HEK293T (cell line): ENCODE data around the gene NEMP1.
"Not testable (repeated sequence)": the region's sequence is repeated elsewhere in the genome, so short reads cannot be mapped to it uniquely, and the experiment has no call there.

Experiments
- CTCF ChIA-PET: fragments of 350-600 bp; formaldehyde crosslinking; extraction: SDS; loops from one replicate; lab custom pipeline; 2021; ENCODE audit warnings: antibody characterized with exemption, inconsistent platforms; lab: Yijun Ruan, JAX
- POLR2A ChIA-PET: fragments of 350-600 bp; formaldehyde crosslinking; extraction: SDS; loops from one replicate; lab custom pipeline; 2020; ENCODE audit warnings: antibody characterized with exemption, inconsistent platforms; lab: Yijun Ruan, JAX
- DNase-seq: peaks from one replicate; pipeline ENCODE4 v3.0.0; 2012; ENCODE audit warnings: mixed read lengths; ENCODE audit errors: extremely low spot score
- ARNT ChIP-seq: fragments of 450-650 bp; IDR thresholded peaks from 2 replicates; pipeline ENCODE4 v1.6.1; 2017; ENCODE audit warnings: mild to moderate bottlenecking
- BHLHE40 ChIP-seq: fragments of 450-650 bp; IDR thresholded peaks from 2 replicates; pipeline ENCODE4 v1.6.1; 2016; ENCODE audit warnings: mild to moderate bottlenecking, moderate library complexity, borderline replicate concordance
- CTBP1 ChIP-seq: fragments of 450-650 bp; IDR thresholded peaks from 2 replicates; pipeline ENCODE4 v1.6.1; 2016; ENCODE audit warnings: borderline replicate concordance
- ELF4 ChIP-seq: fragments of 450-650 bp; IDR thresholded peaks from 2 replicates; pipeline ENCODE4 v1.6.1; 2017; ENCODE audit warnings: antibody characterized with exemption
- FOXA1 ChIP-seq: fragments of 450-650 bp; IDR thresholded peaks from 2 replicates; pipeline ENCODE4 v1.6.1; 2016; ENCODE audit warnings: mild to moderate bottlenecking
- FOXK2 ChIP-seq: fragments of 450-650 bp; IDR thresholded peaks from 2 replicates; pipeline ENCODE4 v1.6.1; 2016; ENCODE audit warnings: mild to moderate bottlenecking
- FOXM1 ChIP-seq: fragments of 450-650 bp; IDR thresholded peaks from 2 replicates; pipeline ENCODE4 v1.6.1; 2017; ENCODE audit warnings: mild to moderate bottlenecking, borderline replicate concordance
- HDGF ChIP-seq: fragments of 450-650 bp; IDR thresholded peaks from 2 replicates; pipeline ENCODE4 v1.6.1; 2017; ENCODE audit warnings: antibody characterized with exemption, borderline replicate concordance
- L3MBTL2 ChIP-seq: fragments of 450-650 bp; conservative IDR thresholded peaks from 2 replicates; pipeline ENCODE4 v1.6.1; 2016; ENCODE audit warnings: mild to moderate bottlenecking
- LEF1 ChIP-seq: fragments of 450-650 bp; IDR thresholded peaks from 2 replicates; pipeline ENCODE4 v1.6.1; 2017; ENCODE audit warnings: mild to moderate bottlenecking, borderline replicate concordance
- NFRKB ChIP-seq: fragments of 450-650 bp; IDR thresholded peaks from 2 replicates; pipeline ENCODE4 v1.6.1; 2016; ENCODE audit warnings: mild to moderate bottlenecking, moderate library complexity
- PKNOX1 ChIP-seq: fragments of 450-650 bp; IDR thresholded peaks from 2 replicates; pipeline ENCODE4 v1.6.1; 2016
- SP1 ChIP-seq: fragments of 450-650 bp; IDR thresholded peaks from 2 replicates; pipeline ENCODE4 v1.6.1; 2017
- SUZ12 ChIP-seq: fragments of 450-650 bp; IDR thresholded peaks from 2 replicates; pipeline ENCODE4 v1.6.1; 2016; ENCODE audit warnings: mild to moderate bottlenecking
- TARDBP ChIP-seq: fragments of 450-650 bp; IDR thresholded peaks from 2 replicates; pipeline ENCODE4 v1.6.1; 2016
- ZNF384 ChIP-seq: fragments of 450-650 bp; IDR thresholded peaks from 2 replicates; pipeline ENCODE4 v1.6.1; 2016

The NEMP1 gene

GRCh38 chr12:57126061-57126460 is 47.5 kb upstream of the NEMP1 start:
- POLR2A ChIA-PET = interaction anchor here (1.2 to 2.2 kb wide), 2 partner anchors 15 to 56 kb away, joined by 5 to 9 read pairs; partner anchors contain the start of gene STAT6
- no peak for TF ChIP-seq TARDBP
- no peak for TF ChIP-seq BHLHE40
- no peak for TF ChIP-seq FOXM1
- no peak for TF ChIP-seq ELF4
- no peak for TF ChIP-seq HDGF
- TF ChIP-seq SUZ12 = no peak
- TF ChIP-seq SP1 = no peak
- no peak for TF ChIP-seq CTBP1
- TF ChIP-seq NFRKB = no peak
- no peak for TF ChIP-seq ZNF384
- no peak for TF ChIP-seq PKNOX1
- TF ChIP-seq LEF1 = no peak
- no peak for TF ChIP-seq FOXK2
- TF ChIP-seq ARNT = no peak
- TF ChIP-seq L3MBTL2 = no peak
- no peak for TF ChIP-seq FOXA1
- DNase-seq = no peak
- CTCF ChIA-PET = interaction anchor here (1.0 to 3.1 kb wide), 6 partner anchors 14 to 57 kb away, joined by 4 to 16 read pairs (median 6); partner anchors contain the start of gene STAT6

DNA sequence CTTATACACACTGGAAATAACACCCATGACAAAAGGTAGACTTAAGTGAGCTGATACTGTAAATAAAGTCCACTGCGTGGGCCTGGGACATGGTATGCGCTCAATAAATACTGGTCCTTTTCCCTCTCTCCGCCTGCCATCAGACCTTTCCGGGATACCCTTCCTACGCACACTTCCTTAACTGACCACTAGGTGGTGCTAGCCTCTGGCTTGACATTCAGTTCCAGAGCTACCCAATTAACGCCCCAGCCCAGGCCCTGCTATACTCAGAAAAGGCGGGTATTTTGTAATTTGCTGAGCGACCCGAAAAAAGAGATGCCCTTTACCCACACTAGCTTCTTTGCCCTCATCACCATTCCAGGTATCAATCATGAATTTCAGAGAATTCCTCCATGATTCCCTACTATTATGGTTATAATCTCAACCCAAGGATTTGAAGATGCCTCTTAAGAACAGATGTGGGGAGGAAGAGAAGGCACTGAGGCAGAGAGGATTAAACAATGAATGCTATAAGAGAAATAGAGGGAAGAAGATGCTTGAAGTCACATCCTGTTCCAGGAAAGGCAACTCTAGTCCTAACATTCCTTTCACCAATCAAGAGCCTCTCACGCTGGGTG is 45.8 kb upstream of the NEMP1 start:
- ChIA-PET POLR2A (interaction anchor here (0.7 to 1.0 kb wide), 2 partner anchors 12 to 13 kb away, joined by 3 to 4 read pairs; partner anchors contain the start of gene STAT6), CTCF (interaction anchor here (0.6 to 3.1 kb wide), 17 partner anchors 9 to 136 kb away, joined by 3 to 19 read pairs (median 4); partner anchors contain the start of gene STAT6)
- DNase-seq = peak; percentile 78
- TF ChIP-seq ZNF384 = no peak
- TF ChIP-seq SUZ12 = no peak
- no peak for TF ChIP-seq FOXM1
- no peak for TF ChIP-seq PKNOX1
- TF ChIP-seq ARNT = no peak
- TF ChIP-seq SP1 = no peak
- TF ChIP-seq L3MBTL2 = no peak
- TF ChIP-seq BHLHE40 = no peak
- TF ChIP-seq CTBP1 = no peak
- no peak for TF ChIP-seq TARDBP
- TF ChIP-seq FOXA1 = no peak
- TF ChIP-seq FOXK2 = no peak
- no peak for TF ChIP-seq ELF4
- TF ChIP-seq LEF1 = no peak
- no peak for TF ChIP-seq HDGF
- no peak for TF ChIP-seq NFRKB

DNA sequence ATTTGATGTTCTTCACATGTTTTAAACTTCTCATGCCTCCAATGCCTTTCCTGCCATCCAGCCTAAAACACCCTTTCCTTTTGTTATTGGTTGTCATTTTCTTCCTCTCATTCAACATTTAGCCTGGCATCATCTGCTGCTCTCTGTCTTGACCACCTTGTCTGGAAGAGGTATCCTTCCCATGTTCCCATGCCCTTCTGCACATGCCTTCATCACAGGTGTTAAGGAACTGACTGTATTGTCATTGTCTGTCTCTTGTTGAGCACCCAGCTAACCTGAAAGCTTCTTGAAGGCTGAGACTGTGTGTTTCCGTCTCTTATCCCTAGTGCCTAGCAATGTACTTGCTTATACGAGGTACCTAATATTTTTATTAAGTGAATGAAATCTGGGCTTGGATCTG is 45.2 kb upstream of the NEMP1 start:
- ChIA-PET CTCF (interaction anchor here (0.7 to 3.1 kb wide), 14 partner anchors 8 to 135 kb away, joined by 3 to 19 read pairs (median 4); partner anchors contain the start of gene STAT6), POLR2A (interaction anchor here (0.7 to 1.0 kb wide), 2 partner anchors 11 to 13 kb away, joined by 3 to 4 read pairs; partner anchors contain the start of gene STAT6)
- no peak for TF ChIP-seq BHLHE40
- TF ChIP-seq ARNT = no peak
- no peak for TF ChIP-seq L3MBTL2
- TF ChIP-seq HDGF = no peak
- no peak for TF ChIP-seq FOXM1
- TF ChIP-seq ELF4 = no peak
- TF ChIP-seq PKNOX1 = no peak
- no peak for TF ChIP-seq SUZ12
- no peak for DNase-seq

DNA sequence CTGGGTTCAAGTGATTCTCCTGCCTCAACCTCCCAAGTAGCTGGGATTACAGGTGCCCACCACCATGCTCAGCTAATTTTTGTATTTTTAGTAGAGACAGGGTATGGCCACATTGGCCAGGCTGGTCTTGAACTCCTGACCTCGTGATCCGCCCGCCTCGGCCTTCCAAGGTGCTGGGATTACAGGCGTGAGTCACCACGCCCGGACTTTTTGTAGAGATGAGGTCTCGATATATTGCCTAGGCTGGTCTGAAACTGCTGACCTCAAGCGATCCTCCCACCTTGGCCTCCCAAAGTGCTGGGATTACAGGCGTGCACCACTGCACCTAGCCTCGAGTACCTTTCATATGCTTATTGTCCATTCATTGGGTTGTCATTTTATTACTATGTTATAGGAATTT is 42.1 kb upstream of the NEMP1 start:
- DNase-seq = not testable (repeated sequence)
- CTCF ChIA-PET = interaction anchor here (0.8 to 3.1 kb wide), 3 partner anchors 9 to 62 kb away, joined by 3 to 17 read pairs (median 3); partner anchors contain the start of gene STAT6
- POLR2A ChIA-PET = interaction anchor here (1.1 kb wide), 1 partner anchor 9 kb away, joined by 4 read pairs; no protein-coding TSS in a partner anchor

- TF ChIP-seq BHLHE40 (no peak), ZNF384 (no peak), NFRKB (no peak), L3MBTL2 (no peak), FOXA1 (no peak), PKNOX1 (no peak), CTBP1 (no peak), FOXK2 (no peak), TARDBP (no peak), ARNT (no peak), SP1 (no peak), SUZ12 (no peak)
- DNase-seq = no peak
- CTCF ChIA-PET = interaction anchor here (3.1 kb wide), 1 partner anchor 8 kb away, joined by 17 read pairs; the partner anchor contains the start of gene STAT6
- POLR2A ChIA-PET = no interaction called here
Observed at GRCh38 chr12:57119294-57120085, 40.9 kb upstream of the NEMP1 start.
